WTC11 (cell line): Measurements from ENCODE around the gene STARD9. TPM values are rescaled to one million over a fixed set of nuclear protein-coding genes. Genes with fewer than 3 reads are reported as not detected.

Source experiments
- ATAC-seq: fragments of 200-7000 bp; cut with Tn5 transposase; 2 replicates; pipeline ENCODE4 v1.10.0; 2021; ENCODE audit warnings: mild to moderate bottlenecking, moderate library complexity
- CTCF ChIA-PET: fragments of 300-600 bp; sonication (Branson Sonifier 250); formaldehyde crosslinking; loops from one replicate; lab custom pipeline; 2021; ENCODE audit warnings: antibody characterized with exemption; lab: Charles Lee
- POLR2A ChIA-PET: fragments of 350-600 bp; sonication (Branson Sonifier 250); formaldehyde crosslinking; loops from one replicate; lab custom pipeline; 2021; ENCODE audit warnings: antibody characterized with exemption; lab: Charles Lee
- DNase-seq: peaks from one replicate; pipeline ENCODE4 v3.0.0; 2021; ENCODE audit warnings: low spot score
- H3K27ac Mint-ChIP-seq: 2 replicates; pipeline ENCODE4 v1.8.0; 2021; ENCODE audit warnings: mixed read lengths
- H3K27me3 Mint-ChIP-seq: 2 replicates; pipeline ENCODE4 v1.8.0; 2021; ENCODE audit warnings: low read depth, mild to moderate bottlenecking, moderate library complexity, mixed read lengths
- H3K36me3 Mint-ChIP-seq: 2 replicates; pipeline ENCODE4 v1.8.0; 2021; ENCODE audit warnings: mixed read lengths
- H3K4me1 Mint-ChIP-seq: 2 replicates; pipeline ENCODE4 v1.8.0; 2022; ENCODE audit warnings: mixed read lengths
- H3K4me3 Mint-ChIP-seq: 2 replicates; pipeline ENCODE4 v1.8.0; 2021; ENCODE audit warnings: mild to moderate bottlenecking, moderate library complexity, mixed read lengths
- H3K9me3 Mint-ChIP-seq: 2 replicates; pipeline ENCODE4 v1.8.0; 2021; ENCODE audit warnings: mixed read lengths
- CREB1 ChIP-seq: sonication (generic); formaldehyde crosslinking; IDR thresholded peaks from 2 replicates; pipeline ENCODE4 v1.8.0; 2023; ENCODE audit warnings: mild to moderate bottlenecking, missing genetic modification reagents
- ELF4 ChIP-seq: sonication (generic); formaldehyde crosslinking; IDR thresholded peaks from 2 replicates; pipeline ENCODE4 v1.8.1; 2022; ENCODE audit warnings: low read depth, mild to moderate bottlenecking, moderate library complexity, missing genetic modification reagents
- RELA ChIP-seq: sonication (generic); formaldehyde crosslinking; IDR thresholded peaks from 2 replicates; pipeline ENCODE4 v1.8.1; 2022; ENCODE audit warnings: missing genetic modification reagents, mild to moderate bottlenecking, borderline replicate concordance
- ZNF396 ChIP-seq: fragments of 250-450 bp; sonication (Bioruptor Pico); IDR thresholded peaks from 2 replicates; pipeline ENCODE4 v1.8.0; 2021; ENCODE audit warnings: mild to moderate bottlenecking, moderate library complexity, borderline replicate concordance
- total RNA-seq: library from RNA; stranded (reverse); gene quantifications from 3 replicates; pipeline ENCODE4 v1.2.3, GENCODE V29; 2021
- TF ChIP-seq, protein P1 (sequence below): fragments of 250-450 bp; sonication (Bioruptor Pico); IDR thresholded peaks from 2 replicates; pipeline ENCODE4 v1.9.0; 2021; ENCODE audit warnings: mild to moderate bottlenecking, borderline replicate concordance
- TF ChIP-seq, protein P2 (sequence below): sonication (generic); formaldehyde crosslinking; IDR thresholded peaks from 2 replicates; pipeline ENCODE4 v1.8.1; 2022; ENCODE audit warnings: mild to moderate bottlenecking, missing genetic modification reagents, moderate library complexity, borderline replicate concordance
- TF ChIP-seq, protein P3 (sequence below): sonication (generic); formaldehyde crosslinking; IDR thresholded peaks from 2 replicates; pipeline ENCODE4 v1.8.1; 2023; ENCODE audit warnings: mild to moderate bottlenecking, missing genetic modification reagents, moderate library complexity
- TF ChIP-seq, protein P4 (sequence below): fragments of 250-450 bp; sonication (Bioruptor Pico); IDR thresholded peaks from 2 replicates; pipeline ENCODE4 v1.9.0; 2021; ENCODE audit warnings: mild to moderate bottlenecking
- TF ChIP-seq, protein P5 (sequence below): sonication (generic); formaldehyde crosslinking; IDR thresholded peaks from 2 replicates; pipeline ENCODE4 v1.8.1; 2023; ENCODE audit warnings: mild to moderate bottlenecking, moderate library complexity, missing genetic modification reagents
- TF ChIP-seq, protein P6 (sequence below): sonication (generic); formaldehyde crosslinking; IDR thresholded peaks from 2 replicates; pipeline ENCODE4 v1.8.1; 2023; ENCODE audit warnings: mild to moderate bottlenecking, missing genetic modification reagents
- TF ChIP-seq, protein P7 (sequence below): sonication (generic); formaldehyde crosslinking; IDR thresholded peaks from 2 replicates; pipeline ENCODE4 v1.8.0; 2022; ENCODE audit warnings: mild to moderate bottlenecking, missing genetic modification reagents
- TF ChIP-seq, protein P8 (sequence below): fragments of 250-450 bp; sonication (Bioruptor Pico); IDR thresholded peaks from 2 replicates; pipeline ENCODE4 v1.9.0; 2021; ENCODE audit warnings: moderate library complexity, mild to moderate bottlenecking, inconsistent platforms, borderline replicate concordance
- TF ChIP-seq, protein P9 (sequence below): sonication (generic); formaldehyde crosslinking; IDR thresholded peaks from 2 replicates; pipeline ENCODE4 v1.8.0; 2022; ENCODE audit warnings: missing genetic modification reagents

Gene STARD9
- total RNA-seq, 1 experiment from 2014 or later: 5.7 TPM

DNA sequence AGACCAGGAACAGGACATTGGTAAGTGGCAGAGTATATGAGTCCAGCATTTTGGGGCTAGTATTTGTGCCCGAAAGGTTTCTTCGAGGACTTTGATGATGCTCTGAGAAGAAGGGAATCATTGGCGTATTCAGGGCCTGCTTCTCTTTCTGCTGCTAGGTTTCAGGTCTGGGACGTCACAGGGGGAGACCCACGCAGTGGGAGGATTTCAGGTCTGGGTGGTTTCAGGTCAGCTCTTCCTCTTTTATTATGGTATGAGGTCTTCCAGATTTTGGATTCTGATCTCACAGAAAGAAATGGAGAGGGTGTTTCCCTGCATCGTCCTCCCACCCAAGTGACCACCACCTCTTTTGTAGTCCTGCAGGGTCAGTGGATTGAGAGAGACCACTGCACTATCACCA, 99.1 kb downstream of the STARD9 start (continued):
- TF ChIP-seq RELA (CRISPR knock-in tag): no peak

DNA sequence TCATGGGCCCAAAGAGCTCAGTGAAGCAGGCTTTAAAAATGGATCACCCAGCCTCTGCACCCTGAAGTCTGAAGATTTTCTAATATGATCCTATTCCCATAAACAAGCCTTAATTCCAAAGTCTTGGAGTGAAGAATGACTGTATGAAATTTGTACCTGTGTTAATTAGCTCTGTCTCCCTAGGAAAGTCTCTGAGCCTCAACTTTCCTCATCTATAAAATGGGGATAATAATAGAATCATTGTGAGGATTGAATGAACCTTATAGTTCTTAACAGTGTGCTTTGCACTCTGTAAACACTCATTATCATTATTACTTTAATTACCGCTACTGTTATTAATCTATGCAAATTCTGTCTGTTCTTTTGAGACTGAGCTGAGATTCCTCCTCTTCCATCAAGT, 99.6 kb downstream of the STARD9 start:
- Mint-ChIP-seq H3K27ac (no peak overlapping the region), H3K4me3 (no peak overlapping the region), H3K36me3 (no peaks in the 10 kb centered on the region; the same call in 1 of the 2 replicates), H3K4me1 (peaks cover 17% of the 10 kb centered on the region), H3K27me3 (no peaks in the 10 kb centered on the region), H3K9me3 (no peaks in the 10 kb centered on the region)
- ChIA-PET POLR2A (no interaction called here), CTCF (no interaction called here)
- TF ChIP-seq, protein P1, sequence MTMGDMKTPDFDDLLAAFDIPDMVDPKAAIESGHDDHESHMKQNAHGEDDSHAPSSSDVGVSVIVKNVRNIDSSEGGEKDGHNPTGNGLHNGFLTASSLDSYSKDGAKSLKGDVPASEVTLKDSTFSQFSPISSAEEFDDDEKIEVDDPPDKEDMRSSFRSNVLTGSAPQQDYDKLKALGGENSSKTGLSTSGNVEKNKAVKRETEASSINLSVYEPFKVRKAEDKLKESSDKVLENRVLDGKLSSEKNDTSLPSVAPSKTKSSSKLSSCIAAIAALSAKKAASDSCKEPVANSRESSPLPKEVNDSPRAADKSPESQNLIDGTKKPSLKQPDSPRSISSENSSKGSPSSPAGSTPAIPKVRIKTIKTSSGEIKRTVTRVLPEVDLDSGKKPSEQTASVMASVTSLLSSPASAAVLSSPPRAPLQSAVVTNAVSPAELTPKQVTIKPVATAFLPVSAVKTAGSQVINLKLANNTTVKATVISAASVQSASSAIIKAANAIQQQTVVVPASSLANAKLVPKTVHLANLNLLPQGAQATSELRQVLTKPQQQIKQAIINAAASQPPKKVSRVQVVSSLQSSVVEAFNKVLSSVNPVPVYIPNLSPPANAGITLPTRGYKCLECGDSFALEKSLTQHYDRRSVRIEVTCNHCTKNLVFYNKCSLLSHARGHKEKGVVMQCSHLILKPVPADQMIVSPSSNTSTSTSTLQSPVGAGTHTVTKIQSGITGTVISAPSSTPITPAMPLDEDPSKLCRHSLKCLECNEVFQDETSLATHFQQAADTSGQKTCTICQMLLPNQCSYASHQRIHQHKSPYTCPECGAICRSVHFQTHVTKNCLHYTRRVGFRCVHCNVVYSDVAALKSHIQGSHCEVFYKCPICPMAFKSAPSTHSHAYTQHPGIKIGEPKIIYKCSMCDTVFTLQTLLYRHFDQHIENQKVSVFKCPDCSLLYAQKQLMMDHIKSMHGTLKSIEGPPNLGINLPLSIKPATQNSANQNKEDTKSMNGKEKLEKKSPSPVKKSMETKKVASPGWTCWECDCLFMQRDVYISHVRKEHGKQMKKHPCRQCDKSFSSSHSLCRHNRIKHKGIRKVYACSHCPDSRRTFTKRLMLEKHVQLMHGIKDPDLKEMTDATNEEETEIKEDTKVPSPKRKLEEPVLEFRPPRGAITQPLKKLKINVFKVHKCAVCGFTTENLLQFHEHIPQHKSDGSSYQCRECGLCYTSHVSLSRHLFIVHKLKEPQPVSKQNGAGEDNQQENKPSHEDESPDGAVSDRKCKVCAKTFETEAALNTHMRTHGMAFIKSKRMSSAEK (CRISPR knock-in tag): no peak
- TF ChIP-seq ZNF396: no peak
- TF ChIP-seq, protein P2, sequence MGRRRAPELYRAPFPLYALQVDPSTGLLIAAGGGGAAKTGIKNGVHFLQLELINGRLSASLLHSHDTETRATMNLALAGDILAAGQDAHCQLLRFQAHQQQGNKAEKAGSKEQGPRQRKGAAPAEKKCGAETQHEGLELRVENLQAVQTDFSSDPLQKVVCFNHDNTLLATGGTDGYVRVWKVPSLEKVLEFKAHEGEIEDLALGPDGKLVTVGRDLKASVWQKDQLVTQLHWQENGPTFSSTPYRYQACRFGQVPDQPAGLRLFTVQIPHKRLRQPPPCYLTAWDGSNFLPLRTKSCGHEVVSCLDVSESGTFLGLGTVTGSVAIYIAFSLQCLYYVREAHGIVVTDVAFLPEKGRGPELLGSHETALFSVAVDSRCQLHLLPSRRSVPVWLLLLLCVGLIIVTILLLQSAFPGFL: no peak
- TF ChIP-seq, protein P3, sequence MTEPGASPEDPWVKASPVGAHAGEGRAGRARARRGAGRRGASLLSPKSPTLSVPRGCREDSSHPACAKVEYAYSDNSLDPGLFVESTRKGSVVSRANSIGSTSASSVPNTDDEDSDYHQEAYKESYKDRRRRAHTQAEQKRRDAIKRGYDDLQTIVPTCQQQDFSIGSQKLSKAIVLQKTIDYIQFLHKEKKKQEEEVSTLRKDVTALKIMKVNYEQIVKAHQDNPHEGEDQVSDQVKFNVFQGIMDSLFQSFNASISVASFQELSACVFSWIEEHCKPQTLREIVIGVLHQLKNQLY (CRISPR knock-in tag): no peak
- TF ChIP-seq ELF4 (CRISPR knock-in tag): no peak
- no peak for ATAC-seq
- no peak for DNase-seq

DNA sequence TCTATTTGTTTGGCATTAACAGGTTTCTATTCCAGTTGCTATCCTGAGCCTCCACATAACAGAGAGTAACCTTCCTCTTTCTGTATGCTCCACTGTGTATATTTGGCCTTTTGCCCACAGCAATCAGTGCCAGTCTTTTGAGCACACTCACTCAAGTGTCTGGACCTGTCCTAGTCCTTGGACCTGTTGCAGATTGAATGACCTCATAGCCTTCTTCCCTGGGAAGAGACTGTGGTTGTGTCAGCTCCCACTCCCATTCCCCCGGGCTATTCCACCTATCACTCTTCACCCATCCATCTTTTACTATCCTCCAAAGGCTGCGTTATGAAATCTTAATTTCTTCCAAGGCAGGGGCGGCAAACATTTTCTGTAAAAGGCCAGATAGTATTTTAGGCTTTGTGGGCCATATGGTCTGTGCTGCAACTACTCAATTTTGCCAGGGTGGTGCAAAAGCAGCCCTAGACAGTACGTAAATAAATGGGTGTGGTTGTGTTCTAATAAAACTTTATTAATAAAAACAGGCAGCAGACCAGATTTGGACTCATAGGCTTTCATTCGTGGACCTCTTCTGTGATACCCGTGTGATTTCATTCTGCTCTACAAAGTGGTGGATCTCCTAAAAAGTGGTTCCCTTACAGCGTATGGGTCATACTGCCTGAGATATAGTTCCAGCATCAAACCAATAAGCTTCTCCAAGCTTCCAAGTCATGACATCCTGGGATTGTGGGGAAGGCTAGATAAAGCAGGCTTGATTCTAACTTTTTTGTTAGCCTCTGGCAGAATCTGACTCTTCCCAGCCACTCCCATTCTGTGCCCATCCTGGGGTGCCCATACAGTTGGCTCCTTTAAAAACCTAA, 104.1 kb downstream of the STARD9 start:
- Mint-ChIP-seq H3K36me3 (peaks cover 6% of the 10 kb centered on the region; the same call in 1 of the 2 replicates), H3K27me3 (no peaks in the 10 kb centered on the region), H3K27ac (peak overlapping the region; percentile 28; the same call in 1 of the 2 replicates), H3K9me3 (no peaks in the 10 kb centered on the region), H3K4me3 (no peak overlapping the region), H3K4me1 (no peaks in the 10 kb centered on the region)
- ChIA-PET CTCF (no interaction called here), POLR2A (no interaction called here)
- DNase-seq: no peak
- ATAC-seq: no peak
- TF ChIP-seq, protein P4, sequence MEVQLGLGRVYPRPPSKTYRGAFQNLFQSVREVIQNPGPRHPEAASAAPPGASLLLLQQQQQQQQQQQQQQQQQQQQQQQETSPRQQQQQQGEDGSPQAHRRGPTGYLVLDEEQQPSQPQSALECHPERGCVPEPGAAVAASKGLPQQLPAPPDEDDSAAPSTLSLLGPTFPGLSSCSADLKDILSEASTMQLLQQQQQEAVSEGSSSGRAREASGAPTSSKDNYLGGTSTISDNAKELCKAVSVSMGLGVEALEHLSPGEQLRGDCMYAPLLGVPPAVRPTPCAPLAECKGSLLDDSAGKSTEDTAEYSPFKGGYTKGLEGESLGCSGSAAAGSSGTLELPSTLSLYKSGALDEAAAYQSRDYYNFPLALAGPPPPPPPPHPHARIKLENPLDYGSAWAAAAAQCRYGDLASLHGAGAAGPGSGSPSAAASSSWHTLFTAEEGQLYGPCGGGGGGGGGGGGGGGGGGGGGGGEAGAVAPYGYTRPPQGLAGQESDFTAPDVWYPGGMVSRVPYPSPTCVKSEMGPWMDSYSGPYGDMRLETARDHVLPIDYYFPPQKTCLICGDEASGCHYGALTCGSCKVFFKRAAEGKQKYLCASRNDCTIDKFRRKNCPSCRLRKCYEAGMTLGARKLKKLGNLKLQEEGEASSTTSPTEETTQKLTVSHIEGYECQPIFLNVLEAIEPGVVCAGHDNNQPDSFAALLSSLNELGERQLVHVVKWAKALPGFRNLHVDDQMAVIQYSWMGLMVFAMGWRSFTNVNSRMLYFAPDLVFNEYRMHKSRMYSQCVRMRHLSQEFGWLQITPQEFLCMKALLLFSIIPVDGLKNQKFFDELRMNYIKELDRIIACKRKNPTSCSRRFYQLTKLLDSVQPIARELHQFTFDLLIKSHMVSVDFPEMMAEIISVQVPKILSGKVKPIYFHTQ: no peak
- TF ChIP-seq, protein P5, sequence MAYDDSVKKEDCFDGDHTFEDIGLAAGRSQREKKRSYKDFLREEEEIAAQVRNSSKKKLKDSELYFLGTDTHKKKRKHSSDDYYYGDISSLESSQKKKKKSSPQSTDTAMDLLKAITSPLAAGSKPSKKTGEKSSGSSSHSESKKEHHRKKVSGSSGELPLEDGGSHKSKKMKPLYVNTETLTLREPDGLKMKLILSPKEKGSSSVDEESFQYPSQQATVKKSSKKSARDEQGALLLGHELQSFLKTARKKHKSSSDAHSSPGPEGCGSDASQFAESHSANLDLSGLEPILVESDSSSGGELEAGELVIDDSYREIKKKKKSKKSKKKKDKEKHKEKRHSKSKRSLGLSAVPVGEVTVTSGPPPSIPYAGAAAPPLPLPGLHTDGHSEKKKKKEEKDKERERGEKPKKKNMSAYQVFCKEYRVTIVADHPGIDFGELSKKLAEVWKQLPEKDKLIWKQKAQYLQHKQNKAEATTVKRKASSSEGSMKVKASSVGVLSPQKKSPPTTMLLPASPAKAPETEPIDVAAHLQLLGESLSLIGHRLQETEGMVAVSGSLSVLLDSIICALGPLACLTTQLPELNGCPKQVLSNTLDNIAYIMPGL (CRISPR knock-in tag): no peak
- TF ChIP-seq, protein P6, sequence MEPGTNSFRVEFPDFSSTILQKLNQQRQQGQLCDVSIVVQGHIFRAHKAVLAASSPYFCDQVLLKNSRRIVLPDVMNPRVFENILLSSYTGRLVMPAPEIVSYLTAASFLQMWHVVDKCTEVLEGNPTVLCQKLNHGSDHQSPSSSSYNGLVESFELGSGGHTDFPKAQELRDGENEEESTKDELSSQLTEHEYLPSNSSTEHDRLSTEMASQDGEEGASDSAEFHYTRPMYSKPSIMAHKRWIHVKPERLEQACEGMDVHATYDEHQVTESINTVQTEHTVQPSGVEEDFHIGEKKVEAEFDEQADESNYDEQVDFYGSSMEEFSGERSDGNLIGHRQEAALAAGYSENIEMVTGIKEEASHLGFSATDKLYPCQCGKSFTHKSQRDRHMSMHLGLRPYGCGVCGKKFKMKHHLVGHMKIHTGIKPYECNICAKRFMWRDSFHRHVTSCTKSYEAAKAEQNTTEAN: no peak
- no peak for TF ChIP-seq CREB1
- TF ChIP-seq, protein P7, sequence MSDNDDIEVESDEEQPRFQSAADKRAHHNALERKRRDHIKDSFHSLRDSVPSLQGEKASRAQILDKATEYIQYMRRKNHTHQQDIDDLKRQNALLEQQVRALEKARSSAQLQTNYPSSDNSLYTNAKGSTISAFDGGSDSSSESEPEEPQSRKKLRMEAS (CRISPR knock-in tag): no peak
- TF ChIP-seq, protein P8, sequence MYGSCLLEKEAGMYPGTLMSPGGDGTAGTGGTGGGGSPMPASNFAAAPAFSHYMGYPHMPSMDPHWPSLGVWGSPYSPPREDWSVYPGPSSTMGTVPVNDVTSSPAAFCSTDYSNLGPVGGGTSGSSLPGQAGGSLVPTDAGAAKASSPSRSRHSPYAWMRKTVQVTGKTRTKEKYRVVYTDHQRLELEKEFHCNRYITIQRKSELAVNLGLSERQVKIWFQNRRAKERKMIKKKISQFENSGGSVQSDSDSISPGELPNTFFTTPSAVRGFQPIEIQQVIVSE (CRISPR knock-in tag): no peak
- TF ChIP-seq, protein P9, sequence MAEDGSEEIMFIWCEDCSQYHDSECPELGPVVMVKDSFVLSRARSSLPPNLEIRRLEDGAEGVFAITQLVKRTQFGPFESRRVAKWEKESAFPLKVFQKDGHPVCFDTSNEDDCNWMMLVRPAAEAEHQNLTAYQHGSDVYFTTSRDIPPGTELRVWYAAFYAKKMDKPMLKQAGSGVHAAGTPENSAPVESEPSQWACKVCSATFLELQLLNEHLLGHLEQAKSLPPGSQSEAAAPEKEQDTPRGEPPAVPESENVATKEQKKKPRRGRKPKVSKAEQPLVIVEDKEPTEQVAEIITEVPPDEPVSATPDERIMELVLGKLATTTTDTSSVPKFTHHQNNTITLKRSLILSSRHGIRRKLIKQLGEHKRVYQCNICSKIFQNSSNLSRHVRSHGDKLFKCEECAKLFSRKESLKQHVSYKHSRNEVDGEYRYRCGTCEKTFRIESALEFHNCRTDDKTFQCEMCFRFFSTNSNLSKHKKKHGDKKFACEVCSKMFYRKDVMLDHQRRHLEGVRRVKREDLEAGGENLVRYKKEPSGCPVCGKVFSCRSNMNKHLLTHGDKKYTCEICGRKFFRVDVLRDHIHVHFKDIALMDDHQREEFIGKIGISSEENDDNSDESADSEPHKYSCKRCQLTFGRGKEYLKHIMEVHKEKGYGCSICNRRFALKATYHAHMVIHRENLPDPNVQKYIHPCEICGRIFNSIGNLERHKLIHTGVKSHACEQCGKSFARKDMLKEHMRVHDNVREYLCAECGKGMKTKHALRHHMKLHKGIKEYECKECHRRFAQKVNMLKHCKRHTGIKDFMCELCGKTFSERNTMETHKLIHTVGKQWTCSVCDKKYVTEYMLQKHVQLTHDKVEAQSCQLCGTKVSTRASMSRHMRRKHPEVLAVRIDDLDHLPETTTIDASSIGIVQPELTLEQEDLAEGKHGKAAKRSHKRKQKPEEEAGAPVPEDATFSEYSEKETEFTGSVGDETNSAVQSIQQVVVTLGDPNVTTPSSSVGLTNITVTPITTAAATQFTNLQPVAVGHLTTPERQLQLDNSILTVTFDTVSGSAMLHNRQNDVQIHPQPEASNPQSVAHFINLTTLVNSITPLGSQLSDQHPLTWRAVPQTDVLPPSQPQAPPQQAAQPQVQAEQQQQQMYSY (CRISPR knock-in tag): no peak
